Superior temporal gyrus (tissue), 1 donor: ENCODE results near the gene DIS3L.
"Not testable (repeated sequence)": the region's sequence is repeated elsewhere in the genome, so short reads cannot be mapped to it uniquely, and the experiment has no call there.

ENCODE experiments used
- DNase-seq: peaks from one replicate; pipeline ENCODE4 v3.0.0-alpha.2; 2016; ENCODE audit errors: extremely low spot score

Gene DIS3L

GRCh38 chr15:66309828-66310227, 16.5 kb downstream of the DIS3L start:
- DNase-seq: no peak

- no peak for DNase-seq
Observed at GRCh38 chr15:66310786-66311185, 17.4 kb downstream of the DIS3L start.

GRCh38 chr15:66312144-66312543, 18.8 kb downstream of the DIS3L start:
- no peak for DNase-seq

- DNase-seq: no peak
Observed at GRCh38 chr15:66323312-66323928, 30.1 kb downstream of the DIS3L start.

DNA sequence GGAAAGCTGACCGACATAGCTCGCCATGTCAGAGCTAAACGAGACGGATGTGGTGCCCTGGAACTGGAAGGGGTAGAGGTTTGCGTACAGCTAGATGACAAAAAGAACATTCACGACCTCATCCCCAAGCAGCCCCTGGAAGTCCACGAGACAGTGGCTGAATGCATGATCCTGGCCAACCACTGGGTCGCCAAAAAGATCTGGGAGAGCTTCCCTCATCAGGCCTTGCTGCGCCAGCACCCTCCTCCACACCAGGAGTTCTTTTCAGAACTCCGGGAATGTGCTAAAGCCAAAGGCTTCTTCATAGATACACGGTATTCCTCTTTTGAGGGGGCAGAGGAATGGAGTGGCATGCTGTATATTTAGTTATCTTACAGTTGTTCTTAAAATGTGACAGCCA, 32.7 kb downstream of the DIS3L start:
- peak; percentile 39 for DNase-seq

- no peak for DNase-seq
Observed at GRCh38 chr15:66327736-66328135, 34.4 kb downstream of the DIS3L start.

- DNase-seq: no peak
Observed at GRCh38 chr15:66328771-66329170, 35.4 kb downstream of the DIS3L start.

DNA sequence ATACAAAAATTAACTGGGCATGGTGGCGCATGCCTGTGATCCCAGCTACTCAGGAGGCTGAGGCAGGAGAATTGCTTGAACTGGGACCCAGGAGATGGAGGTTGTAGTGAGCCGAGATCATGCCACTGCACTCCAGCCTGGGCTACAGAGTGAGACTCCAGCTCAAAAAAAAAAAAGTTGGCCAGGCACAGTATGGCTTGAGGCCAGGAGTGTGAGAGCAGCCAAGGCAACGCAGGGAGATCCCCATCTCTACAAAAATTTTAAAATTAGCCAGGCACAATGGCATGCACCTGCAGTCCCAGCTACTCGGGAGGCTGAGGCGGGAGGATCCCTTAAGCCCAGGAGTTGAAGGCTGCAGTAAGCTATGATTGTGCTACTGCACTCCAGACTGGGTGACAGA, 55.2 kb downstream of the DIS3L start:
- not testable (repeated sequence) for DNase-seq

- no peak for DNase-seq
Observed at GRCh38 chr15:66356077-66356358, 62.6 kb downstream of the DIS3L start.

DNA sequence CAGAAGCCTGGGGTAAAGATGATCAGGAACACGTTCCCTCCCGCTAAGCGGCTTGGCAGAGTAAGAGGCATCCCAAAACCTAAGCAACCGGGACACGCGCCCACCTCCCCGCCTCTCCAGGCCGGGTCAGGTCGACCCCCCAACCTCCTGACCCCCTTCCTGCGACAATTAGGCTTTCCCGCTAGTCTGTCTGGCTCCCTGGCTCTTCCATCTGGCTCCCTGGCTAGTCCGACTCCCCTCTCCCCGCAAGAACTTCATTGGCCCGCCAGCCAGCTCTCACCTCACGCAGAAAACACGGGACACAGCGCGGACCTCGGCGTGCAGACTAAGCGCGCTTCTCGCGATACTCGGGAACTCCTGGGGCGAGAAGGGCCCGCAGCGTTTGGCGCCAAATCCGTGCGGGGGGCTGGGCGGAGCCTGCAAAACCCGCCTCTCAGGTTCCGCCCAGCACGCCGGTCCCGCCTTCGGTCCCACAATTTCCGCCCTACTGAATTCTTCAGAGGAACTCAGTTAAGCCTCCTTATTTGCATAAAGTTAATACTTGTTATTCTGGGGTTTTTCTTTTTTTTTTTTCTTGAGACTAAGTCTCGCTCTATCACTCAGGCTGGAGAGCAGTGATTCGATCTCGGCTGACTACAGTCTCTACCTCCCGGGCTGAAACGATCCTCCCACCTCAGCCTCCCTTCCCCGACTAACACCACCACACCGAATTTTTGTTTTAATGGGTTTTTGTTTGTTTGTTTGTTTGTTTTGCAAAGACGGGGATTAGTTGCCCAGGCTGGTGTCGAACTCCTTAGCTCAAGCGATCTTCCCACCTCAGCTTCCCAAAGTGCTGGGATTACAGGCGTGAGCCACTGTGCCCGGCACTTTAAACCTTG, 63.2 kb downstream of the DIS3L start, which contains the start of gene TIPIN:
TSS of gene TIPIN (minus strand) at position 327 of the 878 bp plus-strand sequence. CDS start 3,738 bp downstream, outside the sequence.
- peak; percentile 86 for DNase-seq

GRCh38 chr15:66359740-66360139, 66.4 kb downstream of the DIS3L start:
- DNase-seq: no peak

DNA sequence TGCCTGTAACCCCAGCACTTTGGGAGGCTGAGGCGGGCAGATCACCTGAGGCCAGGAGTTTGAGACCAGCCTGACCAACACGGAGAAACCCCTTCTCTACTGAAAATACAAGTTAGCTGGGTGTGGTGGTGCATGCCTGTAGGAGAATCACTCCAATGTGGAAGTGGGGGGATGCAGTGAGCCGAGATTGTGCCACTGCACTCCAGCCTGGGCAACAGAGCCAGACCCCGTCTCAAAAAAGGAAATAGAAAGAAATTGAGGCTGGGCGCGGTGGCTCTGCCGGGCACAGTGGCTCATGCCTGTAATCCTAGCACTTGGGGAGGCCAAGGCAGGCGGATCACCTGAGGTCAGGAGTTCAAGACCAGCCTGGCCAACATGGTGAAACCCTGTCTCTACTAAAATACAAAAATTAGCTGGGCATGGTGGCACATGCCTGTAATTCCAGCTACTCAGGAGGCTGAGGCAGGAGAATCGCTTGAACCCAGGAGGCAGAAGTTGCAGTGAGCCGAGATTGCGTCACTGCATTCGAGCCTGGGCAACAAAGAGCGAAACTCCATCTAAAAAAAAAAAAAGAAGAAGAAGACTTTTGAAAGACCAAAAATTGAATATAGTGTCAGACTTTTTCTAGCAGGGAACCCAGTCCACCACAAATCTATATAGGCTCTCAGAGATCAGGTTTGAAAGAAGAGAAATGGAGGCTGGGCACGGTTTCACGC, 68.5 kb downstream of the DIS3L start:
- DNase-seq: not testable (repeated sequence)

DNA sequence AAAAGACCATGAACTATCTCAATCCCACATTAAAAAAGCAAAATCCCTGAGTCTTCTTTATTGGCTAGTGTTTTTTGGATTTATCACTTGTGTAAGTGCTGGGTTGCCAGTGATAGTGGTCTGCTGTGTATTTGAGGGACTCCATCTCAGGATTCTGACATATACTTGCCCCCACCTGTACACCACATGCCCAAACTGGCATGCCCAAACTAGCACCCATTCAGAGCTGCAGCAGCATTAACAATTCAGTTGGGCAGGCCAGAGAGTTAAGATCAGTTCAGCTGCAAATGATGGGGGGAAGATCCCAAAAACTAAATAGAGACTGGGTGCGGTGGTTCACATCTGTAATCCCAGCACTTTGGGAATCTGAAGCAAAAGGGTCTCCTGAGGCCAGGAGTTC, 69.4 kb downstream of the DIS3L start:
- no peak for DNase-seq

DNA sequence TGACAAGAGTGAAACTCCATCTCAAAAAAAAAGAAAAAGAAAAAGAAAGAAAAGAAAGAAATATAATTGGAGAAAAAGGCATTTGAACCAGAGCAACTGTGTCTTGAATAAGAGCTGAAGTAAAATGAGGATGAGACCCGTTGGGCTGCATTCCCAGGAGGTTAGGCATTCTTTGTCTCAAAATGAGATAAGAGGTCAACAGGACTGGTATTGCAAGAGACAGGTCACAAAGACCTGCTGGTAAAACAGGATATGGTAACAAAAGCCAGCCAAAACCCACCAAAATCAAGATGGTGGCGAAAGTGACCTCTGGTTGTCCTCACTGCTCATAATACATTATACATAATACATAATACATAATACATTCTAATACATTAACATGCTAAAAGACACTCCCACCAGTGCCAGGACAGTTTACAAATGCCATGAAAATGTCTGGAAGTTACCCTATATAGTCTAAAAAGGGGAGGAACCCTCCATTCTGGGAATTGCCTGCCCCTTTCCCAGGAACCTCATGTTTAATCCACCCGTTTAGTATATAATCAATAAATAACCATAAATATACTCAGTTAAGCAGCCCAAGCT, 71.7 kb downstream of the DIS3L start:
- DNase-seq: no peak

- no peak for DNase-seq
Observed at GRCh38 chr15:66369773-66370651, 76.6 kb downstream of the DIS3L start.

GRCh38 chr15:66374179-66374578, 80.8 kb downstream of the DIS3L start:
- DNase-seq: no peak

DNA sequence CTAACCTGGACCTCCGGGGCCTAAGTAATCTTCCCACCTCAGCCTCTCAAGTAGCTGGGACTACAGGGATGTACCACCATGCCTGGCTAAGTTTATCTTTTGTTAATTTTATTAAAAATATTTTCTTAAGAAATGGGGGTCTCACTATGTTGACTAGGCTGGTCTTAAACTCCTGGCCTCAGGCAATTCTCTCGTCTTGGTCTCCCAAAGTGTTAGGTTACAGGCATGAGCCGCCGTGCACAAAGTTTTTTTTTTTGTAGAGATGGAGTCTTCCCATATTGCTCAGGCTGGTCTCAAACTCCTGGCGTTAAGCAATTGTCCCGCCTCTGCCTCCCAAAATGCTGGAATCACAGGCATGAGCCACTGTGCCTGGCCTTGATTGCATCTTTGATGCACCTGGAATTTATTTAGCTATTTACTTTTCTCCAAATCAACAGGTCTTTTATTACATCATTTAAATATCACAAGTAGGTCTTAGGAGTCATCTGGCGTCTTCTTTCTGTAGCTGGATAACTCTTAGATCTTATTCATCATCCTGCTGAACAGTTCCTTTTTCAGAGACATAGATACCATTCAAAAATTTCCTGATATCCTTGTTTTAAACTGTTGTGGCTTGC, 85.6 kb downstream of the DIS3L start:
- DNase-seq: no peak

DNA sequence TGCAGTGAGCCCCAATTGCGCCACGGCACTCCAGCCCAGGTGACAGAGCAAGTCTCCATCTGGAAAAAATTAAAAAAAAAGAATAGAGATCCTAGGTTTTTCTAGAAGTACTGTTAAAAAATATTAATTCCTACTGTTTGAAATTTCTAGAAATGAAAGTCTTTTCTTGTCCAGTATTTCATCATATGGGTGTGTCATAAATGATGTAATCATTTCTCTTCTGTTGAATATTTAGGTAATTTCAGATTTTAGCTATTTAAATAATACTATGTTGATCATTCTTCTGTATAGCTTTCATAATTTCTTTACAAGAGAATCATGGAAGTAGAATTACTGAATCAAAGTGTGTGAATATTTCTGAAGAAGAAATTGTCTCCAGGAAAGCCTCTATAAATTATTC, 88.0 kb downstream of the DIS3L start:
- not testable (repeated sequence) for DNase-seq
